Measurements from ENCODE around the gene GP2. TPM values are rescaled to one million over a fixed set of nuclear protein-coding genes. Genes with fewer than 3 reads are reported as not detected.

The GP2 gene
- total RNA-seq, 2 donors from 2014 or later: not detected

DNA sequence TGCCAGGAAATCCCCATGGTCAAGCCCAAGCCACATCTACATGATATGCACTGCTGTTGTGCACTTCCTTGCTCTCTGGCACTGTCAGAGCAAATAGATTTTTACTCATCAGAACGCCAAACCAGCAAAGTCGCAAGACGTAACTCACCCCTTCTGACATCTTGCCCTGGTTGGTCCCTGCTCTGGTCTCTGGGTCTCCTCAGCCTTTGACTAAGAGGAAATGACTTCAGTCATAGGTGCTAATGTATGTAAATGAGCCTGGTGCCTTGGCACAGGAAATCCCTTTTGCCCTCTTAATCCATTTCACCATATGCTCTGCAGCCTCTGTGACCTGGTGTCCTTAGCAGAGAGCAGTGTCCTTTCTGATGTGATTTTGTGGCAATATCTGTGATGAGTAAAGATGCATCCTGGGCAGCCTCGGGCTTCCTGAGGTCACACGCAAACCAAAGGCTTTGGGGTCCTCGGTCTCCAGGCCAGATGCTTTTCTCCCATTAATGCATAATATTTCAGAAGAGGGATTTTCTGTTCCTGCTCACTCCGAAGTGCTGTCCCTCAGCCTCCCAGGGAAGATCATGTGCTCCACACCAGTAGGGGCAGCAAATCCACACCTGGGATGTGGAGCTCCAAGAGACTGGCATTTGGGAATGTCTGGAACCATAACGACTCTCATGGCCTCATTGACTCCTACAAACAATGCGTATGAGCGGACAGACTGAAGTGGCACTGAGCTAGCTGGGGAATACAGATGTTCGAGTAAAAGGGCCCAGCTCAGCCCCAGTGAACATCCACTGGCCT lies 66.9 kb downstream of the GP2 start:
- no peak for ATAC-seq (replicated peaks)
- H3K4me3 Mint-ChIP-seq: no peak overlapping the region
- peaks cover 19% of the 10 kb centered on the region for H3K27me3 Mint-ChIP-seq
- no peaks in the 10 kb centered on the region for H3K36me3 Mint-ChIP-seq (ENCODE audit: low read depth)
- no peaks in the 10 kb centered on the region for H3K4me1 Mint-ChIP-seq
- no peak overlapping the region for H3K27ac Mint-ChIP-seq
- no peaks in the 10 kb centered on the region for H3K9me3 Mint-ChIP-seq

Other genes with a start within 250 kb of the GP2 start
- gene UMOD, start 25.2 kb upstream of the GP2 start, total RNA-seq: not detected
- not detected for gene PDILT, start 77.2 kb upstream of the GP2 start, total RNA-seq
- not detected for gene ACSM5, start 82.0 kb upstream of the GP2 start, total RNA-seq
- not detected for gene ACSM2A, start 124.0 kb upstream of the GP2 start, total RNA-seq
- not detected for gene ACSM2B, start 248.9 kb upstream of the GP2 start, total RNA-seq

Data from activated T-helper 17 cell treated with anti-CD3 and anti-CD28 coated beads, Interleukin-2, amount 50 U/mL, for 72 hours (primary cell).